Esophagus squamous epithelium (tissue), 5 donors: ENCODE measurements around the gene MPG. TPM values are rescaled to one million over a fixed set of nuclear protein-coding genes. Genes with fewer than 3 reads are reported as not detected.
"Not testable (repeated sequence)": the region's sequence is repeated elsewhere in the genome, so short reads cannot be mapped to it uniquely, and the experiment has no call there.

Source experiments
- DNase-seq: peaks from one replicate; lab custom pipeline; 2025; lab: John Stamatoyannopoulos, UW
- H3K27ac ChIP-seq, 4 donors: fragments of 200-600 bp; sonication (generic); one replicate each; pipeline ENCODE4 v1.5.1; 2016 to 2019; ENCODE audit warnings: mild to moderate bottlenecking in 1 of 4
- H3K27me3 ChIP-seq, 4 donors: fragments of 200-600 bp; sonication (generic); 1 replicate in 3 of 4; 2 replicates in 1 of 4; pipeline versions ENCODE4 v1.5.1 to v1.6.0; 2017 to 2021; ENCODE audit warnings: antibody characterized with exemption in 1 of 4
- H3K36me3 ChIP-seq, 3 donors: fragments of 200-600 bp; sonication (generic); one replicate each; pipeline ENCODE4 v1.5.1; 2016 to 2019
- H3K4me1 ChIP-seq, 3 donors: fragments of 200-600 bp; sonication (generic); one replicate each; pipeline ENCODE4 v1.5.1; 2017 to 2019
- H3K4me3 ChIP-seq, 4 donors: fragments of 200-600 bp; sonication (generic); 1 replicate in 3 of 4; 2 replicates in 1 of 4; pipeline ENCODE4 v1.5.1; 2016 to 2019; ENCODE audit warnings: mild to moderate bottlenecking in 2 of 4, moderate library complexity in 1 of 4
- H3K9me3 ChIP-seq, 3 donors: fragments of 200-600 bp; sonication (generic); one replicate each; pipeline ENCODE4 v1.5.1; 2016 to 2019
- CTCF ChIP-seq, 6 experiments: fragments of 450-650 bp in 4 of 6; fragments of 200-600 bp in 2 of 6; sonication (generic) in 2 of 6; IDR thresholded peaks; one replicate each; pipeline ENCODE4 v1.5.1; 2016 to 2019; ENCODE audit warnings: antibody characterized with exemption in 6 of 6, mild to moderate bottlenecking in 4 of 6, moderate library complexity in 4 of 6
- POLR2A ChIP-seq, 4 donors: fragments of 450-650 bp; IDR thresholded peaks; one replicate each; pipeline ENCODE4 v1.6.1; 2017; ENCODE audit warnings: antibody characterized with exemption in 4 of 4, mild to moderate bottlenecking in 4 of 4, moderate library complexity in 3 of 4
- WGBS, 2 donors: methylation state at CpG; one replicate each; pipeline ENCODE4 v1.1.5; 2018; 5-methylcytosine and 5-hydroxymethylcytosine counted together
- intact Hi-C: fragments of 100-400 bp; cut with DNase I; formaldehyde crosslinking; loops from one replicate; pipeline ENCODE4 v1.15.0; 2022
- total RNA-seq, 4 donors: library from RNA; depleted of rRNA; stranded (reverse); fragments of >200 nt; gene quantifications; one replicate each; pipeline ENCODE4 v1.1.0, GENCODE V29; 2016
- donor health status: DM: yes; HTN: yes; CAD: no.

Gene MPG
- total RNA-seq, 4 donors from 2014 or later, result 47.4 to 72.1 (median 68.3) TPM

DNA sequence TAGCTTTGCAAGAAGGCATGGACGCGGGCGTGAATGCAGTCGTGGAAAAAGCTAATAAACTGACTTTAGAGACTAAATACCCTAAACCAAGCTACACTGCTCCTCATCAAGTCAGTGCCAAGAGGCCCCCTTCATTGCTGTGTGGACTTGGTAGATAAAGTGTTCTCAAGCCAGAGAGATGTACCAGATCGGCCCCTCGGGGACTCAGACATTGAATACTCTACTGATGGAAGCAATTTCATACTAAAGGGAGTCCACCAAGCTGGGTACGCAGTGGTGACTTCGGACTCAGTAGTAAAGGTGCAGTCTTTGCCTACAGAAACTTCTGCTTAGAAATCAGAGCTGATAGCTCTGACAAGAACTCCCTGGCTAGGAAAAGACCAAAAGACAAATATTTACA, 33.4 kb upstream of the MPG start:
- intact Hi-C loops, result no loop called here
- WGBS, 2 donors, result 92 to 97% methylated on average over 8 of the region's 8 CpGs
- TF ChIP-seq POLR2A (IDR thresholded peaks at IDR 0.05) (no peak), CTCF (IDR thresholded peaks at IDR 0.05) (no peak)
- no peaks in the 10 kb centered on the region for H3K9me3 ChIP-seq
- no peak overlapping the region for H3K27ac ChIP-seq
- peaks cover 0 to 66% (median 0%) of the 10 kb centered on the region in 3 donors for H3K36me3 ChIP-seq
- H3K4me1 ChIP-seq, result no peaks in the 10 kb centered on the region
- no peak overlapping the region for H3K4me3 ChIP-seq
- no peaks in the 10 kb centered on the region for H3K27me3 ChIP-seq
- no peak for DNase-seq

DNA sequence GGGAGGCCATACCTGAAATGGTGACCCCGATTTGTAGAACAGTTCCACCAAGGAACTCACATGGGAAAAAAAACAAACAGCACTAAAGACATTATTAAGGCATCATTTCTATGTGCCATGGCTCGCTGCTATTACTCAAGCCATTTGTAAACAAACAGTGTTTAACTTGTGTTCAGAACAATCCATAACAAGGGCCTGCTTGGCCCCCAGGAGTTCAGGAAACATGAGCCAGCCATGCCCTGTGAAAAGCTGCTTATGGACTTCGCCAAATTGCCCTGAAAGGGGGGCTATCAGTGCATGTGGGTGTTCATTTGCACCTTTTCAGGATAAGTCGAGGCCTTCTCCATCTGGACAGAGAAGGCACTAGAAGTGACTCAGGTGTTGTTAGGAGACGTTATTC, 32.6 kb upstream of the MPG start:
- H3K4me3 ChIP-seq, result no peak overlapping the region
- H3K27ac ChIP-seq, result no peak overlapping the region
- H3K4me1 ChIP-seq, result no peaks in the 10 kb centered on the region
- no peak for DNase-seq
- no peaks in the 10 kb centered on the region for H3K27me3 ChIP-seq
- intact Hi-C loops, result no loop called here
- peaks cover 0 to 74% (median 0%) of the 10 kb centered on the region in 3 donors for H3K36me3 ChIP-seq
- TF ChIP-seq CTCF (IDR thresholded peaks at IDR 0.05) (no peak), POLR2A (IDR thresholded peaks at IDR 0.05) (no peak)
- no peaks in the 10 kb centered on the region for H3K9me3 ChIP-seq
- 62 to 80% methylated on average over 5 of the region's 5 CpGs for WGBS, 2 donors

DNA sequence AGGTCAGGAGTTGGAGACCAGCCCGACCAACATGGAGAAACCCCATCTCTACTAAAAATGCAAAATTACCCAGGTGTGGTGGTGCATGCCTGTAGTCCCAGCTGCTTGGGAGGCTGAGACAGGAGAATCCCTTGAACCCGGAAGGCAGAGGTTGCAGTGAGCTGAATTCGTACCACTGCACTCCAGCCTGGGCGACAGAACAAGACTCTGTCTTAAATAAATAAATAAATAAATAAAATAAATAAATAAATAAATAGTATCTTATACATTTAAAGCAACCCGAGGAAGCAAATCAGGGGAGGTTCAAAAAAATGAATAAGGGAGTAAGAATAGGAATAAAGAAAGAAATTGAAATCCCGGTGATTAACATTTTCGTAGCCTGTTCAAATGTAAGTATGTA, 31.5 kb upstream of the MPG start:
- H3K4me1 ChIP-seq, H3K9me3 ChIP-seq, intact Hi-C loops, DNase-seq, H3K27ac ChIP-seq, H3K4me3 ChIP-seq, H3K27me3 ChIP-seq: not testable (repeated sequence)
- peaks cover 0 to 82% (median 0%) of the 10 kb centered on the region in 3 donors for H3K36me3 ChIP-seq
- WGBS, 2 donors, result 91 to 99% methylated on average over 7 of the region's 7 CpGs

DNA sequence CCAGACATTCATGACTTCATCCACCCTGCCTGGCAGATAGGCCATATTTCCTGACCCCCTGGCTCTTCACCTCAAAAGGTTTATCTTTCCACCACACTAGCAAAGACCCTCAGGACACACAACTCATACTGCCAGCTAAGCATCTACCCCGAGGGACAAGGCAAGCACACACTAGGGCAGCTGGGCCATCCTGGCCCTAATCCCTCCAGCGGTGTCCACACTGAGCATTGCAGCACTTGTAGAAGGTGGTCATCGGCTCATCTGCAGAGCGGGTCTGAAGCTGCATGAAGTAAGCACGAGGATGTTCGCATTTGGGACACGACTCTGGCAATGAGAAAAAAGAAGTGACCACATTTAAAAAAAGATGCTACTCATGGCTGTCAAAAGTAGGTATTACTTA, 30.8 kb upstream of the MPG start:
- Histone ChIP-seq H3K36me3 (peaks cover 0 to 76% (median 0%) of the 10 kb centered on the region in 3 donors), H3K9me3 (no peaks in the 10 kb centered on the region), H3K4me3 (no peak overlapping the region), H3K4me1 (peaks cover 0 to 16% (median 5%) of the 10 kb centered on the region in 3 donors), H3K27ac (no peak overlapping the region), H3K27me3 (no peaks in the 10 kb centered on the region)
- intact Hi-C loops, result no loop called here
- whole genome bisulfite sequencing, 2 donors, result 88 to 95% methylated on average over 4 to 6 of the region's 7 CpGs
- no peak for TF ChIP-seq CTCF (IDR thresholded peaks at IDR 0.05)
- no peak for TF ChIP-seq POLR2A (IDR thresholded peaks at IDR 0.05)
- DNase-seq, result no peak

GRCh38 chr16:50769-51591, 27.0 kb upstream of the MPG start:
- Histone ChIP-seq H3K4me3 (no peak overlapping the region), H3K27me3 (no peaks in the 10 kb centered on the region), H3K9me3 (no peaks in the 10 kb centered on the region), H3K4me1 (peaks cover 9 to 39% (median 12%) of the 10 kb centered on the region in 3 donors), H3K27ac (no peak overlapping the region), H3K36me3 (peaks cover 0 to 55% (median under 1%) of the 10 kb centered on the region in 3 donors)
- 89 to 91% methylated on average over 15 of the region's 15 CpGs for WGBS, 2 donors
- TF ChIP-seq POLR2A (IDR thresholded peaks at IDR 0.05) (no peak), CTCF (IDR thresholded peaks at IDR 0.05) (no peak)
- no peak for DNase-seq
- intact Hi-C loops, result no loop called here
